G401.6 (cell line): ENCODE results near the gene GTF2H1.
A peak's percentile ranks its signal among the peaks of the same experiment; 100 is the strongest.
"Not testable (repeated sequence)": the region's sequence is repeated elsewhere in the genome, so short reads cannot be mapped to it uniquely, and the experiment has no call there.

Source experiments
- FAIRE-seq: peaks from 2 replicates; lab custom pipeline; 2012; peaks lifted over from hg19 to GRCh38; lab: Jason Lieb, UNC

The GTF2H1 gene

GRCh38 chr11:18375941-18376340 lies 53.6 kb downstream of the GTF2H1 start:
- no peak for FAIRE-seq

GRCh38 chr11:18379201-18379600 lies 56.8 kb downstream of the GTF2H1 start:
- no peak for FAIRE-seq

- FAIRE-seq: peak; percentile 39
These were observed 61.2 kb downstream of the GTF2H1 start for GRCh38 chr11:18383388-18384156.

GRCh38 chr11:18384157-18384641 lies 61.8 kb downstream of the GTF2H1 start:
- FAIRE-seq: no peak

- no peak for FAIRE-seq
These were observed 67.7 kb downstream of the GTF2H1 start for GRCh38 chr11:18390088-18390487.

GRCh38 chr11:18392434-18393321 lies 70.3 kb downstream of the GTF2H1 start:
- no peak for FAIRE-seq

- FAIRE-seq: no peak
These were observed 71.4 kb downstream of the GTF2H1 start for GRCh38 chr11:18393581-18394274.

- FAIRE-seq: peak; percentile 69
These were observed 72.0 kb downstream of the GTF2H1 start, which contains the start of gene LDHA for GRCh38 chr11:18394275-18394927. LDHA (plus strand) TSS chr11:18394563; CDS start chr11:18396843, 2,280 bp downstream.

GRCh38 chr11:18394928-18395734 lies 72.8 kb downstream of the GTF2H1 start:
- no peak for FAIRE-seq

- FAIRE-seq: peak; percentile 98
These were observed 73.6 kb downstream of the GTF2H1 start for GRCh38 chr11:18395735-18396504.

GRCh38 chr11:18397921-18398320 lies 75.6 kb downstream of the GTF2H1 start:
- no peak for FAIRE-seq

GRCh38 chr11:18401077-18401476 lies 78.7 kb downstream of the GTF2H1 start:
- not testable (repeated sequence) for FAIRE-seq

- FAIRE-seq: no peak
These were observed 81.7 kb downstream of the GTF2H1 start for GRCh38 chr11:18404062-18404461.

- peak; percentile 28 for FAIRE-seq
These were observed 85.0 kb downstream of the GTF2H1 start for GRCh38 chr11:18407400-18407799.

GRCh38 chr11:18408558-18409291 lies 86.4 kb downstream of the GTF2H1 start:
- no peak for FAIRE-seq

- no peak for FAIRE-seq
These were observed 94.1 kb downstream of the GTF2H1 start for GRCh38 chr11:18416459-18416858.
